HG02852 (cell line): ENCODE results near the gene RNU1-3.
"Not testable (repeated sequence)": the region's sequence is repeated elsewhere in the genome, so short reads cannot be mapped to it uniquely, and the experiment has no call there.

Experiments
- ATAC-seq: cut with Tn5 transposase; IDR thresholded peaks from one replicate; pipeline ENCODE4 v1.9.1; 2021; ENCODE audit warnings: mild to moderate bottlenecking, moderate library complexity; ENCODE audit not compliant: unreplicated experiment

Gene RNU1-3

GRCh38 chr1:16623337-16623736 is 43.4 kb downstream of the RNU1-3 start:
- ATAC-seq = not testable (repeated sequence)

- not testable (repeated sequence) for ATAC-seq
Observed at GRCh38 chr1:16621681-16622315, 45.0 kb downstream of the RNU1-3 start.

GRCh38 chr1:16621300-16621658 is 45.5 kb downstream of the RNU1-3 start:
- no peak for ATAC-seq

GRCh38 chr1:16619803-16620501 is 46.8 kb downstream of the RNU1-3 start:
- not testable (repeated sequence) for ATAC-seq

GRCh38 chr1:16618719-16619118 is 48.0 kb downstream of the RNU1-3 start:
- ATAC-seq = no peak

- no peak for ATAC-seq
Observed at GRCh38 chr1:16617778-16618580, 48.8 kb downstream of the RNU1-3 start.

- ATAC-seq = no peak
Observed at GRCh38 chr1:16617114-16617631, 49.6 kb downstream of the RNU1-3 start.
